Activated naive CD8-positive, alpha-beta T cell (primary cell): ENCODE measurements around the gene MYB.
"Not testable (repeated sequence)": the region's sequence is repeated elsewhere in the genome, so short reads cannot be mapped to it uniquely, and the experiment has no call there.

ENCODE experiments used
- H3K27ac Mint-ChIP-seq: one replicate; pipeline ENCODE4 v1.8.0; 2021; ENCODE audit warnings: mixed read lengths
- H3K27me3 Mint-ChIP-seq: one replicate; pipeline ENCODE4 v1.8.0; 2021; ENCODE audit warnings: mixed read lengths
- H3K36me3 Mint-ChIP-seq: one replicate; pipeline ENCODE4 v1.8.0; 2021; ENCODE audit warnings: mixed read lengths
- H3K4me1 Mint-ChIP-seq: one replicate; pipeline ENCODE4 v1.8.0; 2021; ENCODE audit warnings: low read depth, mixed read lengths
- H3K4me3 Mint-ChIP-seq: one replicate; pipeline ENCODE4 v1.8.0; 2021; ENCODE audit warnings: mild to moderate bottlenecking, mixed read lengths
- H3K9me3 Mint-ChIP-seq: one replicate; pipeline ENCODE4 v1.8.0; 2021; ENCODE audit warnings: low read depth, mixed read lengths

MYB gene

DNA sequence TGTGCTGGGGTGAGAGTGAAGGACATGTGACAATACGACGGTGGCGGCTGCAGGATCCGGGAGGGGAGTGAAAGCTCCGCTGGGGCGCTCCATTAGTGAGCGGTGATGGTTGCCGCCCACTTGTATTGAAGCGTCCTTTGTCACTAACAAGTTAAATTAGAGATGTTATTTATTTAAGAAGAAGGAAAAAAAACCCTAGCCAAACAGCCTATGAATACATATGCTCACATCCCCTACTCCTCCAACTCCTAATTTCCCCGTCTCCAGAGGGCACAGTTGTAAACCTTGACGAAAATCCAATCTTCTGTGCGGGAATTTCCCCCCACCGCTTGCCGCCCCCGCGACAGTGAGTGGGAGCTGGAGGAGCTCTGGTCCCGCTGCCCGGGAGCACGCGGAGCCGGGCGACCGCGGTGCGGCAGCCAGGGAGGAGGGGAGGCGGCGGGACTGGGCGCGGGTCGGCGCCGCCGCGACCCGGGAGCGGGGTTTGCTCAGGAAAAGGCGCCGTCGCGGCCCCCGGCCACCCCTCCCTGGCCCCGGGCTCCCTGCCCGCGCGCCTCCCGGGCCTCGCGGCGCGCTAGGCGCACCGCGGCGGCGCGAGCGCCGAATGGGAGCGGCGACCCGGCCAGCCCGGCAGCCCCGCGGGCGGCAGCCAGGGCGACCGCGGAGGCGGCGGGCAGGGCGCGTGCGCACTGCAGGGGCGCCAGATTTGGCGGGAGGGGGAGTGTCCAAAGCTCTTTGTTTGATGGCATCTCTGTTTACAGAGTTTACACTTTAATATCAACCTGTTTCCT, at the start of gene MYB:
MYB (plus strand) TSS at position 767 of the 791 bp plus-strand sequence. CDS start 206 bp downstream, outside the sequence.
- Mint-ChIP-seq H3K27me3 (no peaks in the 10 kb centered on the region), H3K27ac (peak within 1 kb of the TSS; percentile 98), H3K4me1 (peaks cover 44% of the 10 kb centered on the region), H3K36me3 (no peaks in the 10 kb centered on the region), H3K9me3 (no peaks in the 10 kb centered on the region), H3K4me3 (peak within 1 kb of the TSS; percentile 97)

DNA sequence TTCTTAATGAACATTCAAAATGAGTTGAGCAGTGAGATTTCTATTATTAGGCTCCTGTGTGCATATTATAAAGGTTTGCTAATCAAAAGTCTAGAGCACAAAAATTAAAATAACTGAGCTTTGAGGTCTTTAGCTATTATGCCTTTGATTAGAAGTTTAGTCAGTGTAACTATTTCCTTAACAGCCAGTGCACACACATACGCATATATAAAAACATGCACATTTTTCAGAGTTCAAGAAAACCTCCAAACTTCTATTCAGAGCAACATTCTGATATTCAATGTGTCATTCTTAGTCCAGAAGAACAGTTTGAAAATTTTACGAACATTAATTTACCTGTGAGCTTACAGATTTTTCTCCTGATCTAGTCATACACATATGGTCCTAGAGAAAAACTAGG, 48.3 kb upstream of the MYB start:
- H3K9me3 Mint-ChIP-seq: no peaks in the 10 kb centered on the region

DNA sequence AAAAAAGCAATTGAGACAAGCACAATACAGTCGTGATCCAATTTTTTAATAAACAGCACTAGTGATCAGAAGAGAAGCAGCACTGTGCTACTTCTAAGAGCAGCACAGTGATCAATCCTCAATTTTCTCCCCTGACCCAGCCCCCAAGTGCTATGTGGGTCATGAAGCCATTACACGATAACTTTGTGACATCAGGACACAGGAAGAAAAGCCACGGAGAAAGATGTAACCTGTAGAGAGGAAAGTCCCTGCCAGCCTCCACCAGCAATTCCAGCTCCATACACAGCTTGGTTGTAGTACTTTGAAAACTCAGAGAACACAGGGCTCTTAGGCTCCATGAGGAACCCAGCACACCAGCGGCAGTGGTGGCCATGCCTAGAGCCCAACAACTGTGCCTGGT, 45.3 kb upstream of the MYB start:
- Mint-ChIP-seq H3K36me3 (peaks cover 4% of the 10 kb centered on the region), H3K27ac (peak overlapping the region; percentile 42), H3K4me3 (no peak overlapping the region), H3K27me3 (no peaks in the 10 kb centered on the region), H3K9me3 (no peaks in the 10 kb centered on the region), H3K4me1 (peaks cover 39% of the 10 kb centered on the region)

More for the DNA sequence above, 48.3 kb upstream of the MYB start:
- Mint-ChIP-seq H3K36me3 (peaks cover 2% of the 10 kb centered on the region), H3K27ac (peak overlapping the region; percentile 22), H3K4me1 (peaks cover 60% of the 10 kb centered on the region), H3K27me3 (no peaks in the 10 kb centered on the region), H3K4me3 (no peak overlapping the region)

GRCh38 chr6:135137826-135138225, 43.3 kb upstream of the MYB start:
- Mint-ChIP-seq H3K4me1 (peaks cover 51% of the 10 kb centered on the region), H3K36me3 (peaks cover 4% of the 10 kb centered on the region)

DNA sequence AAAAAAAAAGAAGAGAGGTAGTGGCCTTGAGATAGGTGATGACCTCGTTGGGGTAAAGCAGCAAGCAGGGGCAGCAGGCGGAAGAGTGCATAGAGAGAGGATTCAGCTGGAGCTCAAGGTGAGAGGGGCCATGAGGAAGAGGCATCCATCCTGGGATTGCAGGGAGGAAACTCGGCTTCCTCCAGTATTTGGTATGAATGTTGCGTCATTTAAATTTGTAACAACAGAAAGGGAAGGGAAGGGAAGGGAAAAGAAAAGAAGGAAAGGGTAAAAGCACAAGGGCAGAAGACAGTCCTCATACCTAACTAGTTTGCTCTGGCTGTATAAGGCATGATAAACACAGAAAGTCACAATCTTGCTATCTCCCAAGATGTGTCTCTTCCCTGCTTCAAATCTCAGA, 39.9 kb upstream of the MYB start:
- Mint-ChIP-seq H3K4me3 (no peak overlapping the region), H3K27me3 (no peaks in the 10 kb centered on the region), H3K9me3 (no peaks in the 10 kb centered on the region), H3K36me3 (peaks cover 4% of the 10 kb centered on the region), H3K4me1 (peaks cover 61% of the 10 kb centered on the region), H3K27ac (peak overlapping the region; percentile 72)

More at GRCh38 chr6:135137826-135138225, 43.3 kb upstream of the MYB start:
- Mint-ChIP-seq H3K27me3 (no peaks in the 10 kb centered on the region), H3K27ac (peak overlapping the region; percentile 34), H3K4me3 (no peak overlapping the region), H3K9me3 (no peaks in the 10 kb centered on the region)

DNA sequence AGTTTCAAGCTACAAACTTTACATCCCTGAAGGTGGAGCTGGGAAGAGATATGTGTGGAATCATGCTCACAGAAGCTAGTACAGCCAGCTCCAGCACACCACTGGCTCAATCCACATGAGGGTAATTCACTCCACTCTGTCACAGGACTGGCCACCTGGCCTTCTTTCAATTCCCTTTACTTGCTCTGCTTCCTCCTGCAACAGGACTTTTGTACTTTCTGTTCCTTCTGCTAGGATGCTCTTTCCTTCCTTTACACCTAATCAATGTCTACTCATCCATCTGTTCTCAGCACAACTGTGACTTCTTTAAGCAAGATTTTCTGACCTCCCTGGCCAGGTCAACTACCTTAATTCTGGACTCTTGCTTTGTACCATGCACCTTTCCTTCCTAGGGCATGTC, 39.4 kb upstream of the MYB start:
- H3K36me3 Mint-ChIP-seq: peaks cover 4% of the 10 kb centered on the region
- H3K27me3 Mint-ChIP-seq: no peaks in the 10 kb centered on the region
- no peak overlapping the region for H3K4me3 Mint-ChIP-seq
- peak overlapping the region; percentile 70 for H3K27ac Mint-ChIP-seq
- H3K9me3 Mint-ChIP-seq: no peaks in the 10 kb centered on the region
- H3K4me1 Mint-ChIP-seq: peaks cover 62% of the 10 kb centered on the region

GRCh38 chr6:135142232-135142631, 38.9 kb upstream of the MYB start:
- H3K4me3 Mint-ChIP-seq, H3K9me3 Mint-ChIP-seq, H3K27me3 Mint-ChIP-seq, H3K36me3 Mint-ChIP-seq: not testable (repeated sequence)
- peak overlapping the region; percentile 70 for H3K27ac Mint-ChIP-seq
- peaks cover 59% of the 10 kb centered on the region for H3K4me1 Mint-ChIP-seq

GRCh38 chr6:135144673-135145062, 36.4 kb upstream of the MYB start:
- Mint-ChIP-seq H3K4me1 (peaks cover 73% of the 10 kb centered on the region), H3K36me3 (no peaks in the 10 kb centered on the region), H3K4me3 (peak overlapping the region; percentile 66), H3K9me3 (no peaks in the 10 kb centered on the region), H3K27ac (peak overlapping the region; percentile 95), H3K27me3 (no peaks in the 10 kb centered on the region)

GRCh38 chr6:135145063-135145800, 35.9 kb upstream of the MYB start:
- H3K4me3 Mint-ChIP-seq: peak overlapping the region; percentile 66
- H3K27ac Mint-ChIP-seq: peak overlapping the region; percentile 95
- no peaks in the 10 kb centered on the region for H3K9me3 Mint-ChIP-seq
- no peaks in the 10 kb centered on the region for H3K36me3 Mint-ChIP-seq
- peaks cover 73% of the 10 kb centered on the region for H3K4me1 Mint-ChIP-seq
- no peaks in the 10 kb centered on the region for H3K27me3 Mint-ChIP-seq

DNA sequence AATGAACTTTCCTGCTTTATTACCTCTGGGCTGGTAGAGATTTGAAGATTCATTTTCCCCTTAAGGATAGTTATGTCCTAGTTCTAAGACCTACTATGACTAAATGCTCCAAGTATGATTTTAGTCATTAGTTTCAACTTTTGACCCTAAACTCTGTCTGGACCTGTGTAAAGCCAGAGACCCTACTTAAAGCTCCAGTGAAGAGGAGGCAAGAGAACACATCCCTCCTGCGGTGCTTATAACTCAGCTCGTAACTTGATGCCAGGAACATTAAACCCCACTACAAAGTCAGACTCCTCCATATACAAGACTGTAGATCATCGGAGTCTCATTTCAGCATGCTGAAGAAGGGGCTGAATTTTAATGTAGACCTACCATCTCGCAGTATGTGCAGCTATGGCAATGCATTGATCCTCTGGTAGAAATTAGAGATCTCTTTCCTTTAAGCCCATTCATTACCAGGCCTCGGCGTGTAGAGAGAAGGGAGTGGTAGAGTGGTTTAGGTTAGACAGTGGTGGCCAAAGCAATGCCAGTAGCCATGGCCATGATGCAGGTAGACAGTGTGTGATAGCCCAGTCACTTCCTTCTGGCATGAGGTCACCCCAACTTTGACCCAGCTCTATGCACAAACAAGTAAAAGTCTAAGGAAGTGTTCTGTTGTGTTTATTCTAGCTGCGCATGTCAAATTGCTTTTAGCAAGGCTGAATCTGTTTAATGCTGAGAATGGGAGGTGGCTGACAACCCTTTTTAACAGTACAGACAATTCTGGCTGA, 34.8 kb upstream of the MYB start:
- Mint-ChIP-seq H3K36me3 (no peaks in the 10 kb centered on the region), H3K9me3 (no peaks in the 10 kb centered on the region), H3K27me3 (no peaks in the 10 kb centered on the region), H3K4me1 (peaks cover 64% of the 10 kb centered on the region), H3K27ac (peak overlapping the region; percentile 95), H3K4me3 (no peak overlapping the region)

GRCh38 chr6:135147637-135148592, 33.2 kb upstream of the MYB start:
- H3K27me3 Mint-ChIP-seq: no peaks in the 10 kb centered on the region
- H3K27ac Mint-ChIP-seq: peak overlapping the region; percentile 59
- H3K36me3 Mint-ChIP-seq: no peaks in the 10 kb centered on the region
- no peak overlapping the region for H3K4me3 Mint-ChIP-seq
- H3K9me3 Mint-ChIP-seq: no peaks in the 10 kb centered on the region
- peaks cover 50% of the 10 kb centered on the region for H3K4me1 Mint-ChIP-seq

- peak overlapping the region; percentile 13 for H3K27ac Mint-ChIP-seq
- H3K4me1 Mint-ChIP-seq: peaks cover 46% of the 10 kb centered on the region
- H3K4me3 Mint-ChIP-seq: no peak overlapping the region
- no peaks in the 10 kb centered on the region for H3K36me3 Mint-ChIP-seq
- no peaks in the 10 kb centered on the region for H3K9me3 Mint-ChIP-seq
- no peaks in the 10 kb centered on the region for H3K27me3 Mint-ChIP-seq
Measured at GRCh38 chr6:135148889-135149288, 32.2 kb upstream of the MYB start.

DNA sequence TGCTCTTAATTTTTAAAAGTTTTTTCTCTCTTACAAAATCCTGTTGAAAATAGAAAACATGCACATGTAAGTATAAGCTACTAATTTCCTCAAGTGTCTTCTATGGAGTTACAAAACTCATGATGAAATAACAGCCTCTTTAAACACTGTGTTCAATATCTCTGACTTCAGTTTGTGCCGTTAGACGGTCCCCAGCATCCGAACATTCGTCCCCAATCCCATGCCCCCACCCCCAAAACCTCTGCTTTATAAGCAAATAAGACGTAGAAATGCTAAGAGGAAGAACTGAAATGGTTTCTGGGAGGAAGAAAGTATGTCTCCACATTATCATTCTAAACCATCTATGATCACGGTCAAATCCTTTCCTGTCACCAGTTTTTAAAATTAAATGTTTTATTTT, 31.7 kb upstream of the MYB start:
- no peaks in the 10 kb centered on the region for H3K9me3 Mint-ChIP-seq

GRCh38 chr6:135150481-135150880, 30.6 kb upstream of the MYB start:
- H3K9me3 Mint-ChIP-seq, H3K36me3 Mint-ChIP-seq, H3K4me3 Mint-ChIP-seq, H3K27me3 Mint-ChIP-seq, H3K27ac Mint-ChIP-seq: not testable (repeated sequence)
- peaks cover 34% of the 10 kb centered on the region for H3K4me1 Mint-ChIP-seq

More for the DNA sequence above, 31.7 kb upstream of the MYB start:
- no peaks in the 10 kb centered on the region for H3K27me3 Mint-ChIP-seq
- H3K4me3 Mint-ChIP-seq: no peak overlapping the region
- H3K27ac Mint-ChIP-seq: no peak overlapping the region
- H3K36me3 Mint-ChIP-seq: no peaks in the 10 kb centered on the region
- peaks cover 46% of the 10 kb centered on the region for H3K4me1 Mint-ChIP-seq
